Measurements from ENCODE around the gene PLD5.
"Not testable (repeated sequence)": the region's sequence is repeated elsewhere in the genome, so short reads cannot be mapped to it uniquely, and the experiment has no call there.

GRCh38 chr1:242308681-242309080 lies 215.8 kb downstream of the PLD5 start:
- not testable (repeated sequence) for TF ChIP-seq CTCF (IDR thresholded peaks at IDR 0.05; ENCODE audit: low read depth, low read length, poor library complexity, severe bottlenecking); EZH2phosphoT487 (IDR thresholded peaks at IDR 0.05; ENCODE audit: borderline replicate concordance, low read length)

Measured in DOHH2 (cell line).